GM21360 (cell line): ENCODE results near the gene LRRC23.

Experiments
- ATAC-seq: cut with Tn5 transposase; IDR thresholded peaks from one replicate; pipeline ENCODE4 v1.9.1; 2021; ENCODE audit warnings: mild to moderate bottlenecking, moderate library complexity; ENCODE audit not compliant: unreplicated experiment

LRRC23 gene

GRCh38 chr12:6942331-6942665, 37.7 kb downstream of the LRRC23 start:
- no peak for ATAC-seq

- peak; percentile 30 for ATAC-seq
Measured at GRCh38 chr12:6943389-6943721, 38.7 kb downstream of the LRRC23 start.

GRCh38 chr12:6943722-6944380, 39.2 kb downstream of the LRRC23 start, which contains the start of the genes C12orf57 and RNU7-1:
TSS of gene C12orf57 (plus strand) at chr12:6944022. CDS start at chr12:6944122, 100 bp downstream.
TSS of gene RNU7-1 (plus strand) at chr12:6943816.
- ATAC-seq: peak; percentile 27

- peak; percentile 35 for ATAC-seq
Measured at GRCh38 chr12:6944381-6945186, 40.0 kb downstream of the LRRC23 start.

GRCh38 chr12:6945613-6946012, 41.0 kb downstream of the LRRC23 start:
- no peak for ATAC-seq

GRCh38 chr12:6946033-6946919, 41.7 kb downstream of the LRRC23 start:
- ATAC-seq: peak; percentile 20

GRCh38 chr12:6946920-6947374, 42.3 kb downstream of the LRRC23 start:
- no peak for ATAC-seq

- ATAC-seq: no peak
Measured at GRCh38 chr12:6947615-6948014, 43.0 kb downstream of the LRRC23 start.

- no peak for ATAC-seq
Measured at GRCh38 chr12:6948873-6949594, 44.4 kb downstream of the LRRC23 start.

GRCh38 chr12:6950401-6950801, 45.8 kb downstream of the LRRC23 start:
- no peak for ATAC-seq

GRCh38 chr12:6950811-6951540, 46.4 kb downstream of the LRRC23 start, which contains the start of gene PTPN6:
TSS of gene PTPN6 (plus strand) at chr12:6951356. CDS start at chr12:6951513, 157 bp downstream.
- ATAC-seq: no peak

GRCh38 chr12:6951551-6952120, 47.0 kb downstream of the LRRC23 start:
- ATAC-seq: no peak

GRCh38 chr12:6952121-6952862, 47.7 kb downstream of the LRRC23 start:
- no peak for ATAC-seq

GRCh38 chr12:6952863-6953441, 48.3 kb downstream of the LRRC23 start:
- no peak for ATAC-seq

GRCh38 chr12:6953442-6954315, 49.1 kb downstream of the LRRC23 start:
- ATAC-seq: peak; percentile 33

- no peak for ATAC-seq
Measured at GRCh38 chr12:6954316-6955107, 49.9 kb downstream of the LRRC23 start.
